ENCODE measurements around the gene ALKBH5.

DNA sequence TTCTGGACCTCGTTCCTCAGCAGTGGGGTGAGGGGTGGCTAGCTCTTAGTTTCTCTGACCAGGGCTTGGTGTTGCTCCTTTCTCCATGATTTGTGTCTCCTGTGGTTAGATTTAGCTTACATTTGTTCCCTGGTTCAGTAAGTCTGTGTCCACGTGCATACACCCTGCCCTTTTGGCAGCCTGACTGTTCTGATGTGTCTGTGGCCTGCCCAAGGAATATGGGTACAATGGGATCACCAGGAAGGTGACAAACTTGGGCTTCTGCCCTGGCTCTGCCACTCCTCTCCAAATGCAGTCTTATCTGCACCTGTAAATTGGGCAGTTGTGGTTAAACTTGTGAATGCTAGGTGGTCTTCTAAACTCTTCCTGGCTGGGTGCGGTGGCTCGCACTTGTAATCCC lies 17.5 kb downstream of the ALKBH5 start:
- TF ChIP-seq, protein P1, sequence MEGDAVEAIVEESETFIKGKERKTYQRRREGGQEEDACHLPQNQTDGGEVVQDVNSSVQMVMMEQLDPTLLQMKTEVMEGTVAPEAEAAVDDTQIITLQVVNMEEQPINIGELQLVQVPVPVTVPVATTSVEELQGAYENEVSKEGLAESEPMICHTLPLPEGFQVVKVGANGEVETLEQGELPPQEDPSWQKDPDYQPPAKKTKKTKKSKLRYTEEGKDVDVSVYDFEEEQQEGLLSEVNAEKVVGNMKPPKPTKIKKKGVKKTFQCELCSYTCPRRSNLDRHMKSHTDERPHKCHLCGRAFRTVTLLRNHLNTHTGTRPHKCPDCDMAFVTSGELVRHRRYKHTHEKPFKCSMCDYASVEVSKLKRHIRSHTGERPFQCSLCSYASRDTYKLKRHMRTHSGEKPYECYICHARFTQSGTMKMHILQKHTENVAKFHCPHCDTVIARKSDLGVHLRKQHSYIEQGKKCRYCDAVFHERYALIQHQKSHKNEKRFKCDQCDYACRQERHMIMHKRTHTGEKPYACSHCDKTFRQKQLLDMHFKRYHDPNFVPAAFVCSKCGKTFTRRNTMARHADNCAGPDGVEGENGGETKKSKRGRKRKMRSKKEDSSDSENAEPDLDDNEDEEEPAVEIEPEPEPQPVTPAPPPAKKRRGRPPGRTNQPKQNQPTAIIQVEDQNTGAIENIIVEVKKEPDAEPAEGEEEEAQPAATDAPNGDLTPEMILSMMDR (IDR thresholded peaks at IDR 0.05) = no peak
- TF ChIP-seq POLR2A (IDR thresholded peaks at IDR 0.05) = no peak
